ENCODE data around the gene SMYD5. TPM values are rescaled to one million over a fixed set of nuclear protein-coding genes. Genes with fewer than 3 reads are reported as not detected.
A peak's percentile ranks its signal among the peaks of the same experiment; 100 is the strongest.

SMYD5 gene
- total RNA-seq, 1 experiment from 2014 or later: 37.4 TPM

DNA sequence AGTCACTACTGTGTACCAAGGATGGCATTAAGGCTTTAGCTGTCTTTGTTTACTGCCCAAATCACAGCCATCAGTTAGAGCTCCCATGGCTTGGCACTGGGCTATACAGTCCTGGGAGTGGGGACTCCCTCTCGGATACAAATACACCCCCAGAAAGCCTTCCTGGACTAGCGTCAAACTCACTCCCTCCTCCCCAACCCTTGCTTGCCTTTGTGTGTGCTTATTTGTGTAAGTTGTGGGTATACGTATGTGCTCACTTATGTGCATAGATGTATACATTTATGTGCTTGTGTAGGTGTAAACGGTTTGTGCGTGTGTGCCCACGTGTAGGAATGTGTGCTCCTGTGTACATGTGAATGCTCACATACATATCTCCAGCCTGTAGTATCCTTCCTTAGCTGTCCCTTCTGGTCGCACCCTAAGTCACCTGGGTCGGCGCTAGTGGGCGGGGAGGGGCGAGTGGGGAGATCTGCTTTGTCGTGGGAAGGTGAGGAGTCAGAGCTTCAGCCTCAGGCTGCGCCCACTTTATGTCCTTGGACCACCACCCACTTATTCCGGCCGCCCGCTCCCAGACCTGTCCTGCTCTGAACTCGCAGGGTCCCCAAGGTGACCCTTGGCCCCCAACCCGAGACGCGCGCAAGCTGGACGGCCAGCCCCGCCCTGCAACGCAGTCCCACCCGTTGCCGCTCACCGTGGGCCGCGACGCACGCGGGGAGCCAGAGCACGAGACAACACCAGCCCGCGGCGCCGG lies 18.5 kb downstream of the SMYD5 start:
- ATAC-seq: peak; percentile 17
- ChIA-PET CTCF (interaction anchor here (0.8 to 2.0 kb wide), 5 partner anchors 20 to 128 kb away, joined by 3 to 6 read pairs (median 4); no protein-coding TSS in a partner anchor), RAD21 (ENCODE audit: low non-redundant PET in 1 of 2, low total read pairs in 2 of 2, uncharacterized antibody in 2 of 2, unreplicated experiment in 2 of 2) (no interaction called here), POLR2A (interaction anchor here (0.7 to 2.0 kb wide), 12 partner anchors 9 to 153 kb away, joined by 3 to 8 read pairs (median 4); partner anchors contain the start of genes ALMS1, FBXO41 and SMYD5)
- Histone ChIP-seq H3K4me3 (replicated peaks in 1 of 2; ENCODE audit: low read depth in 1 of 2, low read length in 2 of 2) (peak overlapping the region; percentile 65 to 93), H3K4me2 (ENCODE audit: low read length) (peak overlapping the region; percentile 87), H3K27ac (ENCODE audit: low read depth, low read length) (peak overlapping the region; percentile 15; the same call in 1 of the 2 replicates), H3K9me3 (ENCODE audit: control insufficient read depth in 1 of 2, insufficient read depth in 1 of 2, low read depth in 1 of 2, low read length in 2 of 2) (no peaks in the 10 kb centered on the region), H3K79me2 (ENCODE audit: insufficient read depth, low read length) (peaks cover 37% of the 10 kb centered on the region), H3K4me1 (ENCODE audit: control insufficient read depth in 1 of 2, insufficient read depth in 2 of 2, low read length in 2 of 2) (peaks cover 10 to 27% of the 10 kb centered on the region in 2 experiments; a peak in 3 of 4 replicates), H4K20me1 (ENCODE audit: insufficient read depth) (peaks cover 14% of the 10 kb centered on the region; the same call in 1 of the 2 replicates), H3K9ac (ENCODE audit: low read length) (peak overlapping the region; percentile 95), H2AFZ (ENCODE audit: low read depth, low read length, poor library complexity, severe bottlenecking) (no peak overlapping the region), H3K9me2 (ENCODE audit: insufficient read depth) (no peaks in the 10 kb centered on the region), H3K36me3 (ENCODE audit: control insufficient read depth in 1 of 2, insufficient read depth in 2 of 2, low read length in 2 of 2) (peaks cover 6 to 15% of the 10 kb centered on the region in 2 experiments; a peak in 2 of 4 replicates), H3K27me3 (ENCODE audit: insufficient read depth, low read length) (no peaks in the 10 kb centered on the region)
- TF ChIP-seq, protein P1, sequence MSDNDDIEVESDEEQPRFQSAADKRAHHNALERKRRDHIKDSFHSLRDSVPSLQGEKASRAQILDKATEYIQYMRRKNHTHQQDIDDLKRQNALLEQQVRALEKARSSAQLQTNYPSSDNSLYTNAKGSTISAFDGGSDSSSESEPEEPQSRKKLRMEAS (IDR thresholded peaks at IDR 0.05): no peak
- TF ChIP-seq SP1 (IDR thresholded peaks at IDR 0.05; ENCODE audit: low read depth) (no peak), CTCF (IDR thresholded peaks at IDR 0.05 in 2 of 3, conservative IDR thresholded peaks at IDR 0.05 in 1 of 3; ENCODE audit: borderline replicate concordance in 1 of 3, insufficient read depth in 1 of 3, low read depth in 2 of 3, low read length in 2 of 3) (no peak), EGR1 (IDR thresholded peaks at IDR 0.05; ENCODE audit: low read depth) (no peak), JUND (IDR thresholded peaks at IDR 0.05) (no peak), CEBPB (IDR thresholded peaks at IDR 0.05; ENCODE audit: low read depth) (no peak), POLR2AphosphoS5 (IDR thresholded peaks at IDR 0.05; ENCODE audit: low read depth, low read length) (no peak), ELF1 (IDR thresholded peaks at IDR 0.05; ENCODE audit: borderline replicate concordance, low read depth) (no peak), YY1 (IDR thresholded peaks at IDR 0.05; ENCODE audit: extremely low read depth, insufficient replicate concordance, low read depth, low read length) (no peak), TCF7L2 (IDR thresholded peaks at IDR 0.05; ENCODE audit: borderline replicate concordance, extremely low read depth, insufficient read depth, insufficient read length) (no peak)
- intact Hi-C loops (cut with micrococcal nuclease): loop anchor here (1.0 to 10.0 kb wide), 2 partner anchors 18 to 1222 kb away; partner anchors contain the start of genes INO80B, SMYD5 and WBP1
- no peak for DNase-seq (ENCODE audit: low read depth, low spot score)
- BruUV-seq (replicated peaks): TSS peak; percentile 54
